Activated CD4-positive, alpha-beta memory T cell treated with anti-CD3 and anti-CD28 coated beads for 36 hours (primary cell): ENCODE data around the gene TFPI. TPM values are rescaled to one million over a fixed set of nuclear protein-coding genes. Genes with fewer than 3 reads are reported as not detected.

ENCODE experiments used
- total RNA-seq, 2 experiments: library from RNA; stranded (reverse); gene quantifications; one replicate each; pipeline ENCODE4 v1.2.3, GENCODE V29; 2021

The TFPI gene
- total RNA-seq, 2 experiments from 2014 or later, result not detected

Other genes with a start within 250 kb of the TFPI start
- gene CALCRL, start 106.2 kb downstream of the TFPI start, total RNA-seq, result under 1 TPM; 0.17 to 0.27 TPM